Sigmoid colon (tissue), 7 donors: Measurements from ENCODE around the gene P4HTM. TPM values are rescaled to one million over a fixed set of nuclear protein-coding genes. Genes with fewer than 3 reads are reported as not detected.

ENCODE experiments used
- DNase-seq: peaks from one replicate; pipeline ENCODE4 v3.0.0-alpha.2; 2019
- H3K27ac ChIP-seq, 4 donors: fragments of 200-600 bp; sonication (generic); one replicate each; pipeline ENCODE4 v1.5.1; 2016 to 2019; ENCODE audit warnings: mild to moderate bottlenecking in 1 of 4
- H3K27me3 ChIP-seq, 3 donors: fragments of 200-600 bp; sonication (generic); one replicate each; pipeline ENCODE4 v1.5.1; 2019; ENCODE audit warnings: mild to moderate bottlenecking in 1 of 3
- H3K36me3 ChIP-seq, 4 donors: fragments of 200-600 bp; sonication (generic); one replicate each; pipeline ENCODE4 v1.5.1; 2016 to 2019
- H3K4me1 ChIP-seq, 4 donors: fragments of 200-600 bp; sonication (generic); one replicate each; pipeline ENCODE4 v1.5.1; 2017 to 2019
- H3K4me3 ChIP-seq, 4 donors: fragments of 200-600 bp; sonication (generic); one replicate each; pipeline ENCODE4 v1.5.1; 2017 to 2019; ENCODE audit warnings: mild to moderate bottlenecking in 2 of 4, moderate library complexity in 1 of 4
- H3K9me3 ChIP-seq, 4 donors: fragments of 200-600 bp in 3 of 4; sonication (generic) in 3 of 4; one replicate each; pipeline versions ENCODE4 v1.5.1 to v1.6.1; 2013 to 2019
- CTCF ChIP-seq, 4 experiments: fragments of 450-650 bp in 3 of 4; fragments of 200-600 bp in 1 of 4; IDR thresholded peaks; one replicate each; pipeline ENCODE4 v1.5.1; 2016 to 2019; ENCODE audit warnings: antibody characterized with exemption in 4 of 4, mild to moderate bottlenecking in 3 of 4, moderate library complexity in 2 of 4
- EP300 ChIP-seq, 4 donors: sonication (generic); formaldehyde crosslinking; IDR thresholded peaks; one replicate each; pipeline ENCODE4 v1.6.1; 2017; ENCODE audit warnings: antibody characterized with exemption in 4 of 4
- POLR2A ChIP-seq, 2 donors: fragments of 450-650 bp; IDR thresholded peaks; one replicate each; pipeline ENCODE4 v1.6.1; 2016; ENCODE audit warnings: antibody characterized with exemption in 2 of 2, mild to moderate bottlenecking in 2 of 2, moderate library complexity in 2 of 2
- POLR2AphosphoS5 ChIP-seq, 4 donors: sonication (generic); formaldehyde crosslinking; IDR thresholded peaks; one replicate each; pipeline ENCODE4 v1.6.1; 2017; ENCODE audit warnings: antibody characterized with exemption in 4 of 4
- WGBS, 2 donors: extraction: QIAGEN DNeasy Blood & Tissue Kit; methylation state at CpG; one replicate each; pipeline ENCODE4 v1.1.7; 2013; 5-methylcytosine and 5-hydroxymethylcytosine counted together
- intact Hi-C: fragments of 100-400 bp; cut with DNase I; formaldehyde crosslinking; loops from one replicate; pipeline ENCODE4 v1.15.1; 2023
- polyA plus RNA-seq, 3 donors: library from polyadenylated mRNA; stranded (reverse); fragments of 200-250 nt; gene quantifications; one replicate each; pipeline ENCODE4 v1.2.3, GENCODE V29; 2013
- total RNA-seq, 4 donors: library from RNA; depleted of rRNA; stranded (reverse); fragments of >200 nt; gene quantifications; one replicate each; pipeline ENCODE4 v1.1.0, GENCODE V29; 2016
- donor health status: healthy with polysubstance abuse.
- donor health status: Bipolar disorder and iron deficiency.
- donor health status: healthy.

P4HTM gene
- total and polyA plus RNA-seq, 7 donors: 5.4 to 41.3 (median 30.9) TPM

DNA sequence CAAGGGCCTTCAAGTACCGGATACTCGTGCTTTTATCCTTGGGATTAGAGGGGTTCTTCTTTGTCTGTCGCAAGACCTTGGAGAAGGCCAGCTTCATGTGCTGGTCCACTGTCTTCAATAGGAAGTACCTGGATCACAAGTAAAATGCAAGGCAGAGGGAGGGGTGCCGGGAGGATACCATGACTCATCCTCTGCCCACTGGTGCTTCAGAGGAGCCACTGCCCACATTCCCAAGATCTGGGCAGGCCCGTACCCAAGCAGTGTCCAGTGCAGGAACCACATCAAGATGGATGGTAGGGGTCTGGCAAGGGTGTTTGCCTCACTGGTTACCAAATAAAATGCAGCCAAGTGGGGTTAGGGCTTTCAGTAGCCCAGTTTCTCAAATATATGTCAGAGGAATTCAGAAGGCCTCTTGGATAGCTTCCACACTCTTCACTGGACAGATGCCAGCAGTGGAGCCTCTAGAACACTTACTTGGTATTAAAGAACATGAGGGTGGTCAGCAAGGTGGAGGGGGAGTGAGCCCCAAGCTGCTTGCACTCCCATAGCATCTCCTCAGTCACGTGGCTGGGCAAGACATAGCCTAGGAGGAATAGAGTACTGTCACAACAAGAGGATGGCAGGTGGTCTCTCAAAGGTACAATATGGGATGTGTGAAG lies 42.7 kb downstream of the P4HTM start:
- H3K27ac ChIP-seq: no peak overlapping the region
- WGBS, 2 donors: 92% methylated on average over 6 of the region's 6 CpGs

DNA sequence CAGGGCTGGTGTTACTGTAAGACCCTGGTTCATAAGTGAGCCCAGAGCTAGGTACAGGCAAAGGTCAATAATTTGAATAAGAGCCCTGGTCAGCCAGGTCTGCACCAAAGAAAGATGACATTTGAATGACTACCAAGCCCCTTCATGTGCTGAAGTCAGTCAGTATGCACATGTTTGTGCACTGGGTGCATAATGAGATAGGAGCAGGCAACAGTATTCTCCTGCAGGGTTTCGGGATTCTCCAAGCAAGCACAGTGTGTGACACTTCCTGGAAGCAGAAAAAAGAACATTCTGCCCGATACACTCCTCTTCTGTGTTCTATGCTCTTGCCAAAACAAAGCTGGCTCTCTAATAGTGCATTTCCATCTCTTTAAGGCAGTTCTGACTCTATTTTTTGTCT lies 44.6 kb downstream of the P4HTM start:
- H3K4me1 ChIP-seq: peaks cover 0 to 9% (median 3%) of the 10 kb centered on the region in 4 donors
- no peak overlapping the region for H3K27ac ChIP-seq
- intact Hi-C loops: no loop called here
- no peaks in the 10 kb centered on the region for H3K9me3 ChIP-seq
- DNase-seq: no peak
- TF ChIP-seq EP300 (IDR thresholded peaks at IDR 0.05) (no peak), CTCF (IDR thresholded peaks at IDR 0.05) (no peak), POLR2A (IDR thresholded peaks at IDR 0.05) (no peak), POLR2AphosphoS5 (IDR thresholded peaks at IDR 0.05) (no peak)
- WGBS, 2 donors: 92 to 96% methylated on average over 2 of the region's 2 CpGs
- no peak overlapping the region for H3K4me3 ChIP-seq
- H3K36me3 ChIP-seq: peaks cover 13 to 92% (median 32%) of the 10 kb centered on the region in 4 donors
- H3K27me3 ChIP-seq: no peaks in the 10 kb centered on the region

More for the DNA sequence above, 42.7 kb downstream of the P4HTM start:
- no peaks in the 10 kb centered on the region for H3K9me3 ChIP-seq
- H3K27me3 ChIP-seq: no peaks in the 10 kb centered on the region
- H3K4me3 ChIP-seq: no peak overlapping the region
- H3K36me3 ChIP-seq: peaks cover 13 to 76% (median 29%) of the 10 kb centered on the region in 4 donors
- DNase-seq: peak; percentile 65
- TF ChIP-seq POLR2A (IDR thresholded peaks at IDR 0.05) (no peak), EP300 (IDR thresholded peaks at IDR 0.05) (no peak), POLR2AphosphoS5 (IDR thresholded peaks at IDR 0.05) (no peak), CTCF (IDR thresholded peaks at IDR 0.05) (no peak)
- peaks cover 0 to 26% (median 16%) of the 10 kb centered on the region in 4 donors for H3K4me1 ChIP-seq
- intact Hi-C loops: no loop called here

DNA sequence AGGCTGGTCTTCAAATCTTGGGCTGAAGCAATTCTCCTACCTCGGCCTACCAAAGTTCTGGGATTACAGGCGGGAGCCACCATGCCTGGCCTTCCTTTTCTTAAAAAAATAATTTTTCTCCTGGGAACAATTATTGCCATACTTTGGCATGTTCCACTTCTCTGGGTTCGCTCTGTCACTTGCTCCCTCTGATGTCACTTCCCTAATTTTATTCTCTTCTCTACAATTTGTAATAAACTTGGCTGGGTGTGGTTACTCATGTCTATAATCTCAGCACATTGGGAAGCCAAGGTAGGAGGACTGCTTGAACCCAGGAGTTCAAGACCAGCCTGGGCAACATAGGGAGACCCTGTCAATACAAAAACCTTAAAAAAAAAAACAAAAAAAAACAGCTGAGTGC lies 45.2 kb downstream of the P4HTM start:
- H3K27ac ChIP-seq: no peak overlapping the region
- WGBS, 2 donors: 92 to 95% methylated on average over 3 of the region's 3 CpGs
- DNase-seq: no peak
- intact Hi-C loops: no loop called here
- H3K4me1 ChIP-seq: peaks cover 0 to 6% (median 3%) of the 10 kb centered on the region in 4 donors
- peaks cover 13 to 95% (median 33%) of the 10 kb centered on the region in 4 donors for H3K36me3 ChIP-seq
- H3K4me3 ChIP-seq: no peak overlapping the region
- H3K27me3 ChIP-seq: no peaks in the 10 kb centered on the region
- TF ChIP-seq EP300 (IDR thresholded peaks at IDR 0.05) (no peak), POLR2A (IDR thresholded peaks at IDR 0.05) (no peak), CTCF (IDR thresholded peaks at IDR 0.05) (no peak)
- H3K9me3 ChIP-seq: no peaks in the 10 kb centered on the region

GRCh38 chr3:49053543-49053942 lies 63.5 kb downstream of the P4HTM start:
- TF ChIP-seq POLR2A (IDR thresholded peaks at IDR 0.05): no peak
- no peak for TF ChIP-seq EP300 (IDR thresholded peaks at IDR 0.05)
- no peak for TF ChIP-seq CTCF (IDR thresholded peaks at IDR 0.05)
- no peak for TF ChIP-seq POLR2AphosphoS5 (IDR thresholded peaks at IDR 0.05)
- no peak for DNase-seq
- no peaks in the 10 kb centered on the region for H3K27me3 ChIP-seq
- intact Hi-C loops: no loop called here
- no peaks in the 10 kb centered on the region for H3K9me3 ChIP-seq
- peaks cover 28 to 82% (median 37%) of the 10 kb centered on the region in 4 donors for H3K36me3 ChIP-seq
- H3K4me3 ChIP-seq: no peak overlapping the region
- peaks cover 0 to 9% (median 0%) of the 10 kb centered on the region in 4 donors for H3K4me1 ChIP-seq
- WGBS, 2 donors: 84 to 87% methylated on average over 1 of the region's 1 CpG
- no peak overlapping the region for H3K27ac ChIP-seq
